ENCODE measurements around the gene FRMD4B. TPM values are rescaled to one million over a fixed set of nuclear protein-coding genes. Genes with fewer than 3 reads are reported as not detected.

Gene FRMD4B
- total RNA-seq, 4 donors from 2014 or later: 9.3 to 54.5 (median 27.9) TPM

DNA sequence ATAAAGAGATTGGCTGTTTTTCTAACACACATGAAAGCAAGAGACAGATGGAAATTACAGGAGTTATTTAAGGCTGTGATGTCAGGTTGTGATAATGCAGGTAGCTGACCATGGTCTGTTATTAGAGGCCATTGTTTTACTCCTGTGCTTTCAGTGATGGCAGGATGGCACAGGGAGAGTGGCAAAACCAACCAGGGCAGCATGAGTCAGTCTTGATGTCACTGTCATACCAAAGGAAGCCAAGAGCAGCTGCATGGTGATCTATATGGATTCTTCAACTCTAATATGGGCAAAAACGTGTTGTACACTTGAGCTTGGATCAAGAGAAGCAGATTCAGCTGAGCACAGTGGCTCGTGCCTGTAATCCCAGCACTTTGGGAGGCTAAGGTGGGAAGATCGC, 171.6 kb downstream of the FRMD4B start:
- no peaks in the 10 kb centered on the region for H3K9me3 ChIP-seq
- H3K4me3 ChIP-seq: no peak overlapping the region

DNA sequence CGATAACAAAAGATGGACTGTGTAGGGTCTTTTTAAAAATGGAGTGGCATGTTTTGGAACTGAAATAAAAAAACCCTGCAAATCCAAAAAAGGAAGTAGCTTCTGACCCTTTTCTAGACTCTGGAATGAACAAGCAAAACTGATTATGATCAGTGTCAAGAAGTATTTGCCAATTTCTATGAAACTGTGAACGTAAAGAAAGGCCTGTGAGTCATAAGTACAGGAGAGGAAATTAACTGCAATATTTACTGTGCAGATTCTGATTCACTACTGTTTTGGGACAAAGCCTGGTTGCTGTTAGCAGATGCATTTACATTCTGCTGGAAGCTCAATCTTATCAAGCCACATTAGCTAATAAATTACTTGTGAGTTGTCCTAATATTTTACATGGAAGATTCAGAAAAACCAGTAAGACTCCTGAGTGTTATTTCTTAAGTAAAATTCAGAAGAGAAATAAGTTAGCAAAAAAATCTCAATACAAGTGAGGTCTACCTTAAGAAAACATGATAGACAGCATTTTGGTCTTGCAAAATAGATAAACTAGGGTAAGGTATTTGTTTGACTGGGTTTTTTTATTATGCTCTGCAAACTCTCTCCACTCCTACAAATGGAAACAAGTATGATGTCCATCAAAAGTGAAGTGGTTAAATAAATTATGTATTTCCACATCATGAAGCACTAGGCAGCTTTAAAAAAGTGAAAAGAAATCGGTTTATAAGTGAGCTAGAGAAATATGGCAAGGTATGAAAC, 173.3 kb downstream of the FRMD4B start:
- no peak for TF ChIP-seq POLR2A (IDR thresholded peaks at IDR 0.05)
- TF ChIP-seq, protein P1, sequence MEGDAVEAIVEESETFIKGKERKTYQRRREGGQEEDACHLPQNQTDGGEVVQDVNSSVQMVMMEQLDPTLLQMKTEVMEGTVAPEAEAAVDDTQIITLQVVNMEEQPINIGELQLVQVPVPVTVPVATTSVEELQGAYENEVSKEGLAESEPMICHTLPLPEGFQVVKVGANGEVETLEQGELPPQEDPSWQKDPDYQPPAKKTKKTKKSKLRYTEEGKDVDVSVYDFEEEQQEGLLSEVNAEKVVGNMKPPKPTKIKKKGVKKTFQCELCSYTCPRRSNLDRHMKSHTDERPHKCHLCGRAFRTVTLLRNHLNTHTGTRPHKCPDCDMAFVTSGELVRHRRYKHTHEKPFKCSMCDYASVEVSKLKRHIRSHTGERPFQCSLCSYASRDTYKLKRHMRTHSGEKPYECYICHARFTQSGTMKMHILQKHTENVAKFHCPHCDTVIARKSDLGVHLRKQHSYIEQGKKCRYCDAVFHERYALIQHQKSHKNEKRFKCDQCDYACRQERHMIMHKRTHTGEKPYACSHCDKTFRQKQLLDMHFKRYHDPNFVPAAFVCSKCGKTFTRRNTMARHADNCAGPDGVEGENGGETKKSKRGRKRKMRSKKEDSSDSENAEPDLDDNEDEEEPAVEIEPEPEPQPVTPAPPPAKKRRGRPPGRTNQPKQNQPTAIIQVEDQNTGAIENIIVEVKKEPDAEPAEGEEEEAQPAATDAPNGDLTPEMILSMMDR (IDR thresholded peaks at IDR 0.05): no peak
- no peaks in the 10 kb centered on the region for H3K9me3 ChIP-seq
- H3K4me1 ChIP-seq: no peaks in the 10 kb centered on the region
- H3K27me3 ChIP-seq: no peaks in the 10 kb centered on the region
- H3K27ac ChIP-seq: no peak overlapping the region
- no peaks in the 10 kb centered on the region for H3K36me3 ChIP-seq
- DNase-seq: no peak
- H3K4me3 ChIP-seq: no peak overlapping the region

More for the DNA sequence above, 171.6 kb downstream of the FRMD4B start:
- no peaks in the 10 kb centered on the region for H3K4me1 ChIP-seq
- no peak overlapping the region for H3K27ac ChIP-seq
- TF ChIP-seq, protein P1 (IDR thresholded peaks at IDR 0.05): no peak
- no peak for TF ChIP-seq POLR2A (IDR thresholded peaks at IDR 0.05)
- peaks cover 0 to 4% (median 0%) of the 10 kb centered on the region in 3 donors for H3K36me3 ChIP-seq
- no peaks in the 10 kb centered on the region for H3K27me3 ChIP-seq
- no peak for DNase-seq

DNA sequence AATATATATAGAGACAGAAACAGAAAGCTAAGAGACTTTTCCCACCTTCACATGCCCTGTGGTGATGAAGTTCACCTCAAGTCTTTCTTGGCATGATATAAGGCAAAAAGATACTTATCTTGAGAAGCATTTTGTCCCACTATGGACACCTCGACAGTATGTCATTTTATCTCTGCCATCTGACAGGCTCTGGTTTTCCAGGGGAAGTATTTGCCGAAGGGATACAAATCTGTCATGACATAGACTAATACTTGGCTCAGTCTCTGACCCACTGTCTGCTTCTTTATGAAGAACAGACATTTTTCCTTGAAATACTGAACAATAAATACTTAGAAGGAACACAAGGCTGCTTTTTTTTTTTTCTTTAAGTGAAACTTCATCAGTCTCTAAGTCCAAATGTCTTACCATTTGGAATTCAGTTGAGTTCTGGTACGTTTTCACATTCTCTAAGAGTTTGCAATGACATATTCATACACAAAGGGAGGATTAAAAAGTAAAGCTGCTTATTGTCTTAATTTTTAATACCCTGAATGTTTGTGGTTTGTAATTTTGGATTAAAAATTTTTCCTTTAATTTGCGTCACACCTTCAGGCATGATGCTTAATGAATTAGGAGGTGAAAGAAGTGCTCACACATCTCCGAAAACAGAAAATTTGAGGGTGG, 175.7 kb downstream of the FRMD4B start:
- H3K27me3 ChIP-seq: no peaks in the 10 kb centered on the region
- no peaks in the 10 kb centered on the region for H3K9me3 ChIP-seq
- no peaks in the 10 kb centered on the region for H3K36me3 ChIP-seq
- no peak for TF ChIP-seq POLR2A (IDR thresholded peaks at IDR 0.05)
- TF ChIP-seq, protein P1 (IDR thresholded peaks at IDR 0.05): no peak
- H3K4me3 ChIP-seq: no peak overlapping the region
- no peak overlapping the region for H3K27ac ChIP-seq
- DNase-seq: no peak
- H3K4me1 ChIP-seq: no peaks in the 10 kb centered on the region

DNA sequence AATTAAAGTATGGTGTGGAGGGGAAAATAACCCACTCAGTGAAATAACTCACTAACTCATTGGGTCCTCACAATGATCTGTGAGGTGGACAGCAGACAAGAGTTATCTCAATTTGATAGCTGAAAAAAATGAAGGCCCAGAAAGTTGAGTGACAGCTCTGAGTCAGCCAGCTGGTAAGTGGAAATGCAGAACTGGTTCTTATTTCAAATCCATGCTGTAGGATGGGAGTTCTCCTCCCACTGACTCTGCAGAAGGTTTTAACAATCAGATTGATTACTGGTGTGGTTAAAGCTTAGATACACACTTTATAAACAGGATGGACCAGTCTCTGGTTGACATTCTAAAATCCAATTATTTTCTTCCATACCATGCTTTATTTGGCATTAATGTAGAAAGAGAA, 176.5 kb downstream of the FRMD4B start:
- Histone ChIP-seq H3K36me3 (no peaks in the 10 kb centered on the region), H3K4me1 (no peaks in the 10 kb centered on the region), H3K9me3 (no peaks in the 10 kb centered on the region), H3K4me3 (no peak overlapping the region), H3K27me3 (no peaks in the 10 kb centered on the region), H3K27ac (no peak overlapping the region)
- TF ChIP-seq, protein P1 (IDR thresholded peaks at IDR 0.05): no peak
- no peak for TF ChIP-seq POLR2A (IDR thresholded peaks at IDR 0.05)
- no peak for DNase-seq

DNA sequence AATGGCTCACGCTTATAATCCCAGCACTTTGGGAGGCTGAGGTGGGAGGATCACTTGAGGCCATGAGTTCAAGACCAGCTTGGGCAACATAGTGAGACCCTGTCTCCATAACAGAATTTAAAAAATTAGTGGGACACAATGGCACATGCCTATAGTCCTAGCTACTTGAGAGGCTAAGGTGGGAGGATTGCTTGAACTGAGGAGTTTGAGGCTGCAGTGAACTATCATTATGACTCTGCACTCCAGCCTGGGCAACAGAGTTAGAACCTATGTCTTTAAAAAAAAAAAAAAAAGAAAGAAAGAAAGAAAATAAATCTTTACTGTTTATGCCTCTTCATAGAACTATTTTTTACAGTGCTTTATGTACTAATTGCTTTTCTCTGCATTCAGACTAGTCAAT, 178.9 kb downstream of the FRMD4B start:
- Histone ChIP-seq H3K9me3 (no peaks in the 10 kb centered on the region), H3K4me3 (no peak overlapping the region), H3K27me3 (no peaks in the 10 kb centered on the region), H3K4me1 (peaks cover 0 to 3% (median 0%) of the 10 kb centered on the region in 4 donors), H3K36me3 (no peaks in the 10 kb centered on the region), H3K27ac (no peak overlapping the region)
- no peak for DNase-seq
- TF ChIP-seq POLR2A (IDR thresholded peaks at IDR 0.05): no peak
- TF ChIP-seq, protein P1 (IDR thresholded peaks at IDR 0.05): no peak
